ENCODE data around the gene RNF217. TPM values are rescaled to one million over a fixed set of nuclear protein-coding genes. Genes with fewer than 3 reads are reported as not detected.
"Not testable (repeated sequence)": the region's sequence is repeated elsewhere in the genome, so short reads cannot be mapped to it uniquely, and the experiment has no call there.

RNF217 gene
- polyA plus RNA-seq (2012; ENCODE audit: insufficient read depth, insufficient read length, low read depth) = 8.6 TPM

- Histone ChIP-seq H3K36me3 (no peaks in the 10 kb centered on the region), H3K9me3 (no peaks in the 10 kb centered on the region), H3K27me3 (no peaks in the 10 kb centered on the region; the same call in 1 of the 2 replicates), H3K4me3 (ENCODE audit: low read depth, low read length) (peak within 1 kb of the TSS; percentile 73), H3K4me1 (no peaks in the 10 kb centered on the region)
- TF ChIP-seq, protein P1, sequence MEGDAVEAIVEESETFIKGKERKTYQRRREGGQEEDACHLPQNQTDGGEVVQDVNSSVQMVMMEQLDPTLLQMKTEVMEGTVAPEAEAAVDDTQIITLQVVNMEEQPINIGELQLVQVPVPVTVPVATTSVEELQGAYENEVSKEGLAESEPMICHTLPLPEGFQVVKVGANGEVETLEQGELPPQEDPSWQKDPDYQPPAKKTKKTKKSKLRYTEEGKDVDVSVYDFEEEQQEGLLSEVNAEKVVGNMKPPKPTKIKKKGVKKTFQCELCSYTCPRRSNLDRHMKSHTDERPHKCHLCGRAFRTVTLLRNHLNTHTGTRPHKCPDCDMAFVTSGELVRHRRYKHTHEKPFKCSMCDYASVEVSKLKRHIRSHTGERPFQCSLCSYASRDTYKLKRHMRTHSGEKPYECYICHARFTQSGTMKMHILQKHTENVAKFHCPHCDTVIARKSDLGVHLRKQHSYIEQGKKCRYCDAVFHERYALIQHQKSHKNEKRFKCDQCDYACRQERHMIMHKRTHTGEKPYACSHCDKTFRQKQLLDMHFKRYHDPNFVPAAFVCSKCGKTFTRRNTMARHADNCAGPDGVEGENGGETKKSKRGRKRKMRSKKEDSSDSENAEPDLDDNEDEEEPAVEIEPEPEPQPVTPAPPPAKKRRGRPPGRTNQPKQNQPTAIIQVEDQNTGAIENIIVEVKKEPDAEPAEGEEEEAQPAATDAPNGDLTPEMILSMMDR (IDR thresholded peaks at IDR 0.05; ENCODE audit: low read depth, low read length) = no peak
- DNase-seq = peak; percentile 42
Measured at GRCh38 chr6:124961777-124962638, at the start of gene RNF217. Gene RNF217 (plus strand): TSS chr6:124962437. CDS start chr6:124962545, 108 bp downstream.

GRCh38 chr6:124913056-124913455 is 49.2 kb upstream of the RNF217 start:
- H3K27me3 ChIP-seq = no peaks in the 10 kb centered on the region
- H3K4me1 ChIP-seq = no peaks in the 10 kb centered on the region
- no peaks in the 10 kb centered on the region for H3K36me3 ChIP-seq
- H3K4me3 ChIP-seq (ENCODE audit: low read depth, low read length) = no peak overlapping the region
- no peak for DNase-seq
- no peaks in the 10 kb centered on the region for H3K9me3 ChIP-seq
- TF ChIP-seq, protein P1 (IDR thresholded peaks at IDR 0.05; ENCODE audit: low read depth, low read length) = no peak

- Histone ChIP-seq H3K4me3 (ENCODE audit: low read depth, low read length) (no peak overlapping the region), H3K27me3 (no peaks in the 10 kb centered on the region), H3K4me1 (no peaks in the 10 kb centered on the region), H3K36me3 (no peaks in the 10 kb centered on the region), H3K9me3 (no peaks in the 10 kb centered on the region)
- no peak for DNase-seq
- TF ChIP-seq, protein P1 (IDR thresholded peaks at IDR 0.05; ENCODE audit: low read depth, low read length) = no peak
Measured at GRCh38 chr6:124917769-124918168, 44.5 kb upstream of the RNF217 start.

DNA sequence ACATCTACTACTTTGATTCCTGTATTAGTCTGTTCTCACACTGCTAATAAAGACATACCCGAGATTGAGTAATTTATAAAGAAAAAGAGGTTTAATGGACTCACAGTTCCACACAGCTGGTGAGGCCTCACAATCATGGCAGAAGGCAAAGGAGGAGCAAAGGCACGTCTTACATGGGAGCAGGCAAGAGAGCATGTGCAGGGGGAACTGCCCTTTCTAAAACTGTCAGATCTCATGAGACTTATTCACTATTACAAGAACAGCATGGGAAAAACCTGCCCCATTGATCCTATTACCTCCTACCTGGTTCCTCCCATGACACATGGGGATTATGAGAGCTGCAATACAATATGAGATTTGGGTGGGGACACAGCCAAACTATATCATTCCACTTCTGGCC is 42.5 kb upstream of the RNF217 start:
- not testable (repeated sequence) for H3K9me3 ChIP-seq; H3K36me3 ChIP-seq; H3K27me3 ChIP-seq; H3K4me1 ChIP-seq; H3K4me3 ChIP-seq (ENCODE audit: low read depth, low read length); DNase-seq

- DNase-seq = no peak
- no peaks in the 10 kb centered on the region for H3K9me3 ChIP-seq
- no peaks in the 10 kb centered on the region for H3K36me3 ChIP-seq
- no peaks in the 10 kb centered on the region for H3K4me1 ChIP-seq
- no peak overlapping the region for H3K4me3 ChIP-seq (ENCODE audit: low read depth, low read length)
- no peaks in the 10 kb centered on the region for H3K27me3 ChIP-seq
- TF ChIP-seq, protein P1 (IDR thresholded peaks at IDR 0.05; ENCODE audit: low read depth, low read length) = no peak
Measured at GRCh38 chr6:124924333-124924759, 37.9 kb upstream of the RNF217 start.

DNA sequence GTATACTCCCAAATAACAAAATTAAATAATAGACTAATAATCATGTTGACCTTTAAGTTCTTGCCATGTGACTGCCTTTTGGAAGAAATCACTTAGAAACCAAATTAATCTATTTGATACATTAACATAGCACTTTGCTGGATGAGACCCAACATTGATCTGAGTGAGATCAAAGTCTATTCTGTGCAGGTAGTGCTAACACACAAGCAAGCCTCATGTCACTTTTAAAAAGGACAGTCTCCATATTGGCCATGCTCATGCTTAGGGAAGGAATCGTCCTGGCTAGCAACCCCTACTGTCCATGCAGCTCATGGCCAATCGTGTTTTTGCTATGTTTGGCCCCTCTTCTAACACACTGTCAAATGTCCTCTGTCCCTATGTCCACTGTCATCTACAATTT is 35.8 kb upstream of the RNF217 start:
- Histone ChIP-seq H3K27me3 (no peaks in the 10 kb centered on the region), H3K4me3 (ENCODE audit: low read depth, low read length) (no peak overlapping the region)

More for the DNA sequence above, 35.8 kb upstream of the RNF217 start:
- TF ChIP-seq, protein P1 (IDR thresholded peaks at IDR 0.05; ENCODE audit: low read depth, low read length) = no peak
- no peak for DNase-seq
- no peaks in the 10 kb centered on the region for H3K4me1 ChIP-seq
- H3K36me3 ChIP-seq = no peaks in the 10 kb centered on the region
- H3K9me3 ChIP-seq = no peaks in the 10 kb centered on the region
